WTC11 (cell line): ENCODE data around the gene PLA1A. TPM values are rescaled to one million over a fixed set of nuclear protein-coding genes. Genes with fewer than 3 reads are reported as not detected.

ENCODE experiments used
- ATAC-seq: fragments of 200-7000 bp; cut with Tn5 transposase; 2 replicates; pipeline ENCODE4 v1.10.0; 2021; ENCODE audit warnings: mild to moderate bottlenecking, moderate library complexity
- CTCF ChIA-PET: fragments of 300-600 bp; sonication (Branson Sonifier 250); formaldehyde crosslinking; loops from one replicate; lab custom pipeline; 2021; ENCODE audit warnings: antibody characterized with exemption; lab: Charles Lee
- POLR2A ChIA-PET: fragments of 350-600 bp; sonication (Branson Sonifier 250); formaldehyde crosslinking; loops from one replicate; lab custom pipeline; 2021; ENCODE audit warnings: antibody characterized with exemption; lab: Charles Lee
- DNase-seq: peaks from one replicate; pipeline ENCODE4 v3.0.0; 2021; ENCODE audit warnings: low spot score
- H3K27ac Mint-ChIP-seq: 2 replicates; pipeline ENCODE4 v1.8.0; 2021; ENCODE audit warnings: mixed read lengths
- H3K27me3 Mint-ChIP-seq: 2 replicates; pipeline ENCODE4 v1.8.0; 2021; ENCODE audit warnings: low read depth, mild to moderate bottlenecking, moderate library complexity, mixed read lengths
- H3K36me3 Mint-ChIP-seq: 2 replicates; pipeline ENCODE4 v1.8.0; 2021; ENCODE audit warnings: mixed read lengths
- H3K4me1 Mint-ChIP-seq: 2 replicates; pipeline ENCODE4 v1.8.0; 2022; ENCODE audit warnings: mixed read lengths
- H3K4me3 Mint-ChIP-seq: 2 replicates; pipeline ENCODE4 v1.8.0; 2021; ENCODE audit warnings: mild to moderate bottlenecking, moderate library complexity, mixed read lengths
- H3K9me3 Mint-ChIP-seq: 2 replicates; pipeline ENCODE4 v1.8.0; 2021; ENCODE audit warnings: mixed read lengths
- AR ChIP-seq: fragments of 250-450 bp; sonication (Bioruptor Pico); IDR thresholded peaks from 2 replicates; pipeline ENCODE4 v1.9.0; 2021; ENCODE audit warnings: mild to moderate bottlenecking
- ARID4B ChIP-seq: sonication (generic); formaldehyde crosslinking; IDR thresholded peaks from 2 replicates; pipeline ENCODE4 v1.8.0; 2023; ENCODE audit warnings: missing genetic modification reagents, mild to moderate bottlenecking, borderline replicate concordance
- CREM ChIP-seq: sonication (generic); formaldehyde crosslinking; IDR thresholded peaks from 2 replicates; pipeline ENCODE4 v1.8.1; 2022; ENCODE audit warnings: mild to moderate bottlenecking, missing genetic modification reagents, moderate library complexity
- E2F1 ChIP-seq: sonication (generic); formaldehyde crosslinking; IDR thresholded peaks from 2 replicates; pipeline ENCODE4 v1.8.0; 2022; ENCODE audit warnings: mild to moderate bottlenecking, missing genetic modification reagents
- E2F4 ChIP-seq: sonication (generic); formaldehyde crosslinking; IDR thresholded peaks from 2 replicates; pipeline ENCODE4 v1.8.1; 2022; ENCODE audit warnings: low read depth, mild to moderate bottlenecking, moderate library complexity, missing genetic modification reagents, borderline replicate concordance
- EMX1 ChIP-seq: fragments of 250-450 bp; sonication (Bioruptor Pico); IDR thresholded peaks from 2 replicates; pipeline ENCODE4 v1.8.0; 2021; ENCODE audit warnings: mild to moderate bottlenecking
- FOXJ3 ChIP-seq: sonication (generic); formaldehyde crosslinking; IDR thresholded peaks from 2 replicates; pipeline ENCODE4 v1.9.0; 2021; ENCODE audit warnings: missing genetic modification reagents, mild to moderate bottlenecking, borderline replicate concordance
- GABPB1 ChIP-seq: sonication (generic); formaldehyde crosslinking; IDR thresholded peaks from 2 replicates; pipeline ENCODE4 v1.8.1; 2023; ENCODE audit warnings: mild to moderate bottlenecking, missing genetic modification reagents
- HMGA2 ChIP-seq: fragments of 250-450 bp; sonication (Bioruptor Pico); IDR thresholded peaks from 2 replicates; pipeline ENCODE4 v1.4.0; 2021; ENCODE audit warnings: mild to moderate bottlenecking, moderate library complexity
- JUN ChIP-seq: sonication (generic); formaldehyde crosslinking; IDR thresholded peaks from 2 replicates; pipeline ENCODE4 v1.8.0; 2023; ENCODE audit warnings: mild to moderate bottlenecking, missing genetic modification reagents
- MLX ChIP-seq: sonication (generic); formaldehyde crosslinking; IDR thresholded peaks from 2 replicates; pipeline ENCODE4 v1.8.1; 2023; ENCODE audit warnings: mild to moderate bottlenecking, missing genetic modification reagents, moderate library complexity
- MXD4 ChIP-seq: fragments of 250-450 bp; sonication (Bioruptor Pico); IDR thresholded peaks from 2 replicates; pipeline ENCODE4 v1.8.0; 2021; ENCODE audit warnings: mild to moderate bottlenecking, moderate library complexity, borderline replicate concordance
- NFYB ChIP-seq: sonication (generic); formaldehyde crosslinking; conservative IDR thresholded peaks from 2 replicates; pipeline ENCODE4 v1.8.0; 2022; ENCODE audit warnings: low read depth, missing genetic modification reagents
- SP1 ChIP-seq: sonication (generic); formaldehyde crosslinking; conservative IDR thresholded peaks from 2 replicates; pipeline ENCODE4 v1.8.1; 2022; ENCODE audit warnings: missing genetic modification reagents
- TP53 ChIP-seq: sonication (generic); formaldehyde crosslinking; IDR thresholded peaks from 2 replicates; pipeline ENCODE4 v1.8.1; 2023; ENCODE audit warnings: mild to moderate bottlenecking, missing genetic modification reagents
- USF2 ChIP-seq: sonication (generic); formaldehyde crosslinking; IDR thresholded peaks from 2 replicates; pipeline ENCODE4 v1.8.1; 2023; ENCODE audit warnings: mild to moderate bottlenecking, missing genetic modification reagents, moderate library complexity
- ZNF121 ChIP-seq: sonication (generic); formaldehyde crosslinking; IDR thresholded peaks from 2 replicates; pipeline ENCODE4 v1.8.0; 2023; ENCODE audit warnings: missing genetic modification reagents
- ZNF281 ChIP-seq: sonication (generic); formaldehyde crosslinking; IDR thresholded peaks from 2 replicates; pipeline ENCODE4 v1.8.0; 2023; ENCODE audit warnings: mild to moderate bottlenecking, missing genetic modification reagents
- ZNF416 ChIP-seq: fragments of 250-450 bp; sonication (Bioruptor Pico); IDR thresholded peaks from 2 replicates; pipeline ENCODE4 v1.9.0; 2021; ENCODE audit warnings: mild to moderate bottlenecking, inconsistent platforms
- ZNF512 ChIP-seq: sonication (generic); formaldehyde crosslinking; IDR thresholded peaks from 2 replicates; pipeline ENCODE4 v1.8.1; 2022; ENCODE audit warnings: missing genetic modification reagents, borderline replicate concordance
- total RNA-seq: library from RNA; stranded (reverse); gene quantifications from 3 replicates; pipeline ENCODE4 v1.2.3, GENCODE V29; 2021

The PLA1A gene
- total RNA-seq, 1 experiment from 2014 or later, result not detected

GRCh38 chr3:119630880-119631329, 33.2 kb downstream of the PLA1A start:
- TF ChIP-seq EMX1 (no peak), NFYB (CRISPR knock-in tag) (no peak), MXD4 (CRISPR knock-in tag) (no peak), ZNF416 (CRISPR knock-in tag) (no peak), FOXJ3 (CRISPR knock-in tag) (no peak), USF2 (no peak), AR (no peak), HMGA2 (no peak), MLX (CRISPR knock-in tag) (no peak), E2F1 (CRISPR knock-in tag) (no peak), CREM (CRISPR knock-in tag) (no peak), E2F4 (no peak), ZNF512 (CRISPR knock-in tag) (no peak), TP53 (no peak), ZNF121 (no peak), ZNF281 (no peak), SP1 (CRISPR knock-in tag) (no peak), ARID4B (no peak), GABPB1 (CRISPR knock-in tag) (no peak), JUN (no peak)
- no peaks in the 10 kb centered on the region; the same call in 1 of the 2 replicates for H3K27me3 Mint-ChIP-seq
- no peak for ATAC-seq
- no peak overlapping the region for H3K4me3 Mint-ChIP-seq
- ChIA-PET CTCF (no interaction called here), POLR2A (no interaction called here)
- H3K9me3 Mint-ChIP-seq, result no peaks in the 10 kb centered on the region
- DNase-seq, result no peak
- 0 out of 2 replicates have a peak overlapping the region, but pooled peaks have one; percentile 3 for H3K27ac Mint-ChIP-seq
- no peaks in the 10 kb centered on the region for H3K36me3 Mint-ChIP-seq
- peaks cover 12% of the 10 kb centered on the region for H3K4me1 Mint-ChIP-seq
